ENCODE data around the gene POMT2.

DNA sequence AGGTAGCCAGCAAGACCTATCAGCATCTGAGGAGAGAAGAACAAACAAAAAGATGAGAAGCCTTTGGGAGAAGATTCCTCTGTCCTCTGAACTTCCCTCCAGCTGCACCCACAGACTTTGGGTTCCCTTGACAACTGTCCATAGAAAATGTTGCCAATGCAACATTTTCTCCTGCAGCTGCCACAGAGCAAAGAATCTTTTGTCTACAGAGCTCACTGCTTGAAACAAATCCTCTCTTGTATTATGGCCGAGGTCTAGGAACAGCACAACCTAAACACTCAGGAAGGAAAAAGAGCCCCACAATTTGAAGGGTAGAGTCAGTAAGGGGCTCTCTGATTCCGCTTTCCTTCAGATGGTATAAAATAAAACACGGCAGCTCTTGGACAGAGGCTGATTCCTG is 14.3 kb downstream of the POMT2 start:
- TF ChIP-seq, protein P1, sequence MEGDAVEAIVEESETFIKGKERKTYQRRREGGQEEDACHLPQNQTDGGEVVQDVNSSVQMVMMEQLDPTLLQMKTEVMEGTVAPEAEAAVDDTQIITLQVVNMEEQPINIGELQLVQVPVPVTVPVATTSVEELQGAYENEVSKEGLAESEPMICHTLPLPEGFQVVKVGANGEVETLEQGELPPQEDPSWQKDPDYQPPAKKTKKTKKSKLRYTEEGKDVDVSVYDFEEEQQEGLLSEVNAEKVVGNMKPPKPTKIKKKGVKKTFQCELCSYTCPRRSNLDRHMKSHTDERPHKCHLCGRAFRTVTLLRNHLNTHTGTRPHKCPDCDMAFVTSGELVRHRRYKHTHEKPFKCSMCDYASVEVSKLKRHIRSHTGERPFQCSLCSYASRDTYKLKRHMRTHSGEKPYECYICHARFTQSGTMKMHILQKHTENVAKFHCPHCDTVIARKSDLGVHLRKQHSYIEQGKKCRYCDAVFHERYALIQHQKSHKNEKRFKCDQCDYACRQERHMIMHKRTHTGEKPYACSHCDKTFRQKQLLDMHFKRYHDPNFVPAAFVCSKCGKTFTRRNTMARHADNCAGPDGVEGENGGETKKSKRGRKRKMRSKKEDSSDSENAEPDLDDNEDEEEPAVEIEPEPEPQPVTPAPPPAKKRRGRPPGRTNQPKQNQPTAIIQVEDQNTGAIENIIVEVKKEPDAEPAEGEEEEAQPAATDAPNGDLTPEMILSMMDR (IDR thresholded peaks at IDR 0.05), result no peak
- TF ChIP-seq POLR2A (IDR thresholded peaks at IDR 0.05), result no peak
- TF ChIP-seq POLR2AphosphoS5 (IDR thresholded peaks at IDR 0.05), result no peak
